HG03280 (cell line): ENCODE measurements around the gene TMEM38A.
"Not testable (repeated sequence)": the region's sequence is repeated elsewhere in the genome, so short reads cannot be mapped to it uniquely, and the experiment has no call there.

Experiments
- ATAC-seq: cut with Tn5 transposase; IDR thresholded peaks from one replicate; pipeline ENCODE4 v1.9.1; 2021; ENCODE audit warnings: mild to moderate bottlenecking, moderate library complexity; ENCODE audit not compliant: unreplicated experiment

The TMEM38A gene

DNA sequence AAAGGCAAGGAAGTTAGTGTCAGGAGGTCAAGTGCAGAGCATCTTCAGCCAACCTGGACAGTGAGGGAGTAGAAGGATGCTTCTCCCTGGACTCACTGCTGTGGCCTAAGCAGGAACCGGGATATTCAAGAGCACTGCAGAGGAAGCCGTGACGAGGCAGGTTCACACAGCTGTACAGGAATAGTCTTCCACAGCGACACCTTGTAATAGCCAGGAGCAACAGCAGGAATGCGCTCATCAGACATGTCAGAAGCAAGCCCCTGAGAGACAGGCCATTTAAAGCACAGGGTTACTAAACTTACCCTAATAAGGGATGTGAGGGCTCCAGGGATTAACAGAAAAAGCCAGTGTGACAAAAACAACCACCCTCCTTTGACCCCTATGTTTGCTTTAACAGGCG is 29.5 kb upstream of the TMEM38A start:
- ATAC-seq = no peak

DNA sequence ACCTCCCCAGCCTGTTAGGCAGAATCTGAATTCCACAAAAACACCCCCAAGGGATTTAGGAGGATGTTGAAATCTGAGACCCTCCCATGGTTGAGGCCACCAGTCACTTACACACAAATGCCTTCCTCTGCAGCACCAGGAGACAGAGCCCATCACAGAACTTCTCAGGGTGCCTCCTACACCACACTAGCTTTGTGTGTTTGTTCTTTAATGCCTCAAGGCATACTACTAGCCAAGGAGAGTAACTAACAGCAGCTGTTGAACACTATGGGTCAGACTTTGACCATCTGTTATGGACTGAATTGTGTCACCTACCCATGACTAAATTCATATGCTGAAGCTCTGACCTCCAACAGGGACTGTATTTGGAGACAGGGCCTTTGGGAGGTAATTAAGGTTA is 23.4 kb upstream of the TMEM38A start:
- no peak for ATAC-seq

DNA sequence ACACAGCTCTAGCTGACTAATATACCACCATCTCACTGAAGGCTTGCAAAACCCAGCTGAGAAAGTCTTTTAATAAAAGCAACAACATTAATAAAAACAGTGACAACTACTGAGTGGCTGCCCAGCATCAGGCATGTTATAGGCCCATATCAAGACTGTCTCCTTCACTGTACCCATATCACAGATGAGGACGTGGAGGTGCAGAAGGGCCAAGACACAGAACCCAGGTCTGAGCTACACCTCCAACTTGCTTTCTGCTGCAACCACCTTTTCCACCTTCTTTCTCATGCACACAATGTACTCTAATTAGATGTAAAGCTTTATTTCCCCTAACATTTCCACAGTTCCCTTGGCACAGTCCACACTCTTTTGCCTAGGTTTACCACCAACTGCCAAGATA is 22.3 kb upstream of the TMEM38A start:
- ATAC-seq = no peak

DNA sequence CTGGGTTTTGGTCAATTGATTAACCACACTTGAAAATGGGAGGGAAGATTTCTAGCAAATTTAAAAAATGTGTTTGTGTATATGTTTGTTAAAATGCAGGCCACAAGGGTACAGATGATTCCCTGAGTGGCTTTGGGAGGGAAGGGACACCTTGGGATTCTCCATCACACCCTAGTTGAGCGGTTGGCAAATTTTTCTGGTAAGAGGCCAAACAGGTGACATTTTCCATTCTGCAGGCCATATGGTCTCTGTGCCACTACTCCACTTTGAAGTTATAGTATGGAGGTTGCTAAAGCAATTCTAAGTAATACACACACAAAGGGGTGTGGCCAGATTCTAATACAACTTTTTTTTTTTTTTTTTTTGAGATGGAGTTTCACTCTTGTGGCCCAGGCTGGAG is 20.0 kb upstream of the TMEM38A start:
- ATAC-seq = no peak

DNA sequence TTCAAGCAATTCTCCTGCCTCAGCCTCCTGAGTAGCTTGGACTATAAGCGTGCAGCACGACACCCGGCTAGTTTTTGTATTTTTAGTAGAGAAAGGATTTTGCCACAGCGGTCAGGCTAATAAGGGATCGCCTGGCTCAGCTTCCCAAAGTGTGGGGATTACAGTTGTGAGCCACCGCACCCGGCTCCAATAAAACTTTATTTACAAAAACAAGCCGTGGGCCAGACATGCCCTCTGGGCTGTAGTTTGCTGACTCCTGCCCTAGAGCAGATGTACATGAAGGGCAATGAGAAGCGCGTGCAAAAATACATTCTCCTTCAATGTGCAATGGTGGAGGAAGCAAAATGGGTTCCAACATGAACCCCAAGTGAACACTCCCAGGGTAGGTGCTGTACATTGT is 19.2 kb upstream of the TMEM38A start:
- ATAC-seq = no peak

DNA sequence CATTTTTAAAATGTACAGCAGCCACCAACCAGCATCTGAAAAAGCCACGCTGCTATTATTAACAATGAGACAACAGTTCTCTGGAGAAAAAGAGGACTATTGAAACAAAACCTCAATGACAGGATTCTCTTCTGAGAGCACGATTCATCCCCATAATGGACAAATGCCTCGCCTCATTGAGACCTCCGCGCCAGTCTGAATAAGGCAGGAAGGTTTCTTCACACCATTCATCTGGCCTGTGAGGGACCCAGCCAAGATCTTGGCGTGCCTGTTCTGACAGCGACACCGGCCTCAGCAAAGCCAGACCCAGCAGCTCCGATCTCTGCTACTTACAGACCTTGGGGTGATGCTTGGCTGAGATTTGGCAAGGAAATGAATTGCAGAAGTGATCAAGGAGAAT is 15.8 kb upstream of the TMEM38A start:
- ATAC-seq = no peak

DNA sequence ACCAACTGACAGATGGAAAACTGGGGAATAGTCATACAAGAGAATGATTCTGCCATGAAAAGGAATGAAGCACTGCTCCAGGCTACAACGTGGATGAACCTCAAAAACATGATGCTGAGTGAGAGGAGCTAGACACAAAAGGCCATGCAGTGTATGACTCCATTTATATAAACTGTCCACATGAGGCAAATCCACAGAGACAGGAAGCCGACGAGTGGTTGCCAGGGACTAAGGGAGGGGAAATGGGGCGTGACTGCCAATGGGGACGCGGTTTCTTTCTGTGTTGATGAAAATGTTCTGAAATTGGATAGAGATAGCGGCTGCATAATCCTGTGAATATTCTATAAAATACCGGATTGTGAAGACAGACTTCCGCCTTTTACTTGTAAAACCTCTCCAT is 11.2 kb upstream of the TMEM38A start:
- ATAC-seq = no peak

DNA sequence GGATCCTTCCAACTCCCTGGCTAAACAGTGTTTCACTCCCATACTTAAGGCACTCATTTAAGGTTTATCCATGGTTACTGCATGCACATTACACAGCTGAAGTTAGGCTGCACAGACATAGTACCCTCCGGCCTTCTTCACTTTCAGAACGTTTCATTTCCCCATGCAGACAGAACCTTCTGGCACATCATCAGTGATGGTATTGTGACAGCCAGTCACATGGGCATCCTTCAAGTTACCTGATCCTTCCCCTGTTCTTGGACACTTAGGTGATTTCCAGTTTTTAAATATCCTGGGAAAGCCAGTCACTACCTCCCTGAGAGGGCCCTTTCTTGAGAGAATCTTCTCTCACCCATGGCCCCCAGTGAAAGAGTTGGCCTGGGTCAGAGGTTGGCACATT is 10.1 kb upstream of the TMEM38A start:
- no peak for ATAC-seq

DNA sequence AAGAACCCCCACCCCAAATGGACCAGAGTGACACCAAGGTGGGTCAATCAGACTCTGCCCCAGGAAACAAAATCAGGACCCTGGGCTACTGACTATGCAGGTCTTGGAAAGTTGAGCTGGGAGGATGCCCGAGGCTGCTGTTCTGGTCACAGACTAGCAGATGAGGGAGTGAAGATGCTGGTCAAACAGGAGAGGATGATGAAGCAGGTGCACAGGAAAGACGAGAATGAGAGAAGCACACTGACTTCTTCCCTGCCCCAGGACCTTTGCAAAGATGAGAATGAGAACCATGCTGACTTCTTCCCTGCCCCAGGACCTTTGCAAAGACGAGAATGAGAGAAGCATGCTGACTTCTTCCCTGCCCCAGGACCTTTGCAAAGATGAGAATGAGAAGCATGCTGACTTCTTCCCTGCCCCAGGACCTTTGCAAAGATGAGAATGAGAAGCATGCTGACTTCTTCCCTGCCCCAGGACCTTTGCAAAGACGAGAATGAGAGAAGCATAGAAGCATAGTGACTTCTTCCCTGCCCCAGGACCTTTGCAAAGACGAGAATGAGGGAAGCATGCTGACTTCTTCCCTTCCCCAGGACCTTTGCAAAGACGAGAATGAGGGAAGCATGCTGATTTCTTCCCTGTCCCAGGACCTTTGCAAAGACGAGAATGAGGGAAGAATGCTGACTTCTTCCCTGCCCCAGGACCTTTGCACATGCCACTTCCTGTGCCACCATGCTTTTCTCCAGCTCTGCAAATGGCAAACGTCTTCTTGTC is 9.3 kb upstream of the TMEM38A start:
- ATAC-seq = not testable (repeated sequence)

DNA sequence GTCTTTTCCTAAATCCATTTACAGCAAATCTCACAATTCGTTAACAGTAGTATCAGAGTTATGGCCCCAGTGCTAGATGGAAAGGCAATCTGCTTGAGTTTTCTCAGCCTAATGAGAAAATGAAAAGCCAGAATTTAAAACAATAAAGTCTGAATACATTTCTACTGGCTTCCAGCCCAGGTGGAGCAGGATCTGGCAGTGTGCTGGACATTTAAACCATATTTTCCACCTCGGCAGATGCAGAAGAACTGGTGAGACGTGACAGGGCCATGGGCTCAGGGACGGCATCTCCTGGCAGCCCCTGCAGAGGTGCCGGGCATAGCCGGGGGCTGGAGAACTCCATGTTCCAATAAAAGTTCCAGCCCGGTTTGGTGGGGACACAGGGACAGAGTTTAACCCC is 8.1 kb upstream of the TMEM38A start:
- ATAC-seq = no peak

DNA sequence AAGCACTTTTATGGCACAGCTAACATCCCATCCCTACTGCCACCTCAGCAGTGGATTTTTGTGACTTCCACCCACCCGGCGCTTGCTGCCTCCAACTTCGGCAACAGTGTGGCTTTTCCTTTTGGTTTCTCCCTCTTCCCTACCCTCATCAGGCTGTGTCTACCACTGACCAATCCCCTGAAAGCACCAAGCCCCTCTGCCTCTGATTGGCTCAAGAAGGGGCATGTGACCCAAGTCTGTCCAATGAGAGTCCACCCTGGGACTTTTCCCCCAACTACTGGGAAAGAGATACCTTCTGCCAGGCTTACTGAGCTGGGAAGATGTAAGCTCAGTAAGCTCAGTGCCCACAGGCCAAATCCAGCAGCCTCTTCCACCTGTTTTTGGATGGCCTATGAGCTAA is 6.8 kb upstream of the TMEM38A start:
- ATAC-seq = no peak

DNA sequence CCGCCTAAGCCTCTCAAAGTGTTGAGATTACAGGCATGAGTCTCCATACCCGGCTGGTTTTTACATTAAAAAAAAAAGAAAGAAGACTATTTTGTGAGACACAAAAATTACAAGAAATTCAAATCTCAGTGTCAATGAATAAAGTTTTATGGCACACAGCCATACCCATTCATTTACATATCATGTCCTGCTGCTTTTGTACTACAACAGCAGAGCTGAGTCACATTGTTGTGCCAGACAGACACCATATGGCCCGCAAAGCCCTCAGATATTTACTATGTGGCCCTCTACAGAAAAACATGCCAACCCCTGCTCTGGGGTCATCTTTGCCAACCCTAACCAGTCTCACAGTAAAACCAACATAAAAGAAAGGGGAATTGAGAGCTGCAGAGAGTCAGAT is 6.3 kb upstream of the TMEM38A start:
- ATAC-seq = no peak

DNA sequence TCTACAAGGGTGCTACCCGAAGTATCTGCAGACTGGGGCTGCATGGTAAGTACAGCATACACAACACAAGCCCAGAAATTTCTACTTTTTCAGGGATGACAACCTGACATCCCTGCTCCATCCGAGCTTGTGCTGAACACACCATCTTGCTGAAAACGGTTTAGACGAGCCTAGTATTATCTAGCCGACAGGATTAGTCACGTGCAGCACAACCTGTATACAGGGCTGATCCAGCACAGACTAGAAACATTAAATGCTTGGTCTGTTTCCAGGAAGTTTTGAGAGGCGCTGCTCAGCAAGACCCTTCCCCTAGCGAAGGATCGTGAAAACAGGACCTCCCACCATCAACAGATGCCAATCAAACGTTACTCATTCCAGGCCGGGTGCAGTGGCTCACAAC is 5.2 kb upstream of the TMEM38A start:
- ATAC-seq = no peak

DNA sequence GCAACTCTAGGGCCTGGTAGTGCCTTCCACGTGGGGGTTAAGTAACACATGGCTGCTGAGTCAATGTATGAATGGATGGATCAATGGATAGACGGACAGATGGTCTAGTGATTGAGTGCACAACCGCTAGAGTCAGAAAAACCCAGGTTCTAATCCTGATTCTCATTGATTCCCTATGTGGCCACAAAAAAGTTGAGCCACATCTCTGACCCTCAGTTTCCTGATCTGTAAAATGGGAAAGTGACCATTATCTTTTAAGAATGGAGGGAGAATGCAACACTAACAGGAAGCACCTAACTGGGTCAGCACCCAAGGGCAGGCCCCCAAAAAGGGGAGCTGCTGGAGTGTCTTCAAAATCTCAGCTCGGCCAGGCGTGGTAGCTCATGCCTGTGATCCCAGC is 3.6 kb upstream of the TMEM38A start:
- no peak for ATAC-seq

DNA sequence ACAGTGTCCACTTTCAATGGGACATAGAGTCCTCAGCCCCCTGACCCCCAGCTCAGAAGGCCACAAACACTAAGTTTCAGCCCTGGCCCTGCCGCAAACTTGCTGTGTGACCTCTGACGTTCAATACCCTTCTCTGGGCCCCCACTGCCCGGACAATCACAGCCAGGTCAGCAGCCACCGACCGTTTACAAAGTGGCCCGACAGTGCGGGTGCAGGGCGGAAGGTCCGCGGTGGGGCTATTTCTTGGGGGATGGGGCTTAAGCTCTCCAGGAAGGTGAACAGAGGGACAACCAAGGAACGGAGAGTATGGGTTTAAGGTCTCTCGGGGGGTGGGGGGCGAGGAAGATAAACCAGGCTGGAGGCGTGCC is 1.5 kb upstream of the TMEM38A start:
- no peak for ATAC-seq

DNA sequence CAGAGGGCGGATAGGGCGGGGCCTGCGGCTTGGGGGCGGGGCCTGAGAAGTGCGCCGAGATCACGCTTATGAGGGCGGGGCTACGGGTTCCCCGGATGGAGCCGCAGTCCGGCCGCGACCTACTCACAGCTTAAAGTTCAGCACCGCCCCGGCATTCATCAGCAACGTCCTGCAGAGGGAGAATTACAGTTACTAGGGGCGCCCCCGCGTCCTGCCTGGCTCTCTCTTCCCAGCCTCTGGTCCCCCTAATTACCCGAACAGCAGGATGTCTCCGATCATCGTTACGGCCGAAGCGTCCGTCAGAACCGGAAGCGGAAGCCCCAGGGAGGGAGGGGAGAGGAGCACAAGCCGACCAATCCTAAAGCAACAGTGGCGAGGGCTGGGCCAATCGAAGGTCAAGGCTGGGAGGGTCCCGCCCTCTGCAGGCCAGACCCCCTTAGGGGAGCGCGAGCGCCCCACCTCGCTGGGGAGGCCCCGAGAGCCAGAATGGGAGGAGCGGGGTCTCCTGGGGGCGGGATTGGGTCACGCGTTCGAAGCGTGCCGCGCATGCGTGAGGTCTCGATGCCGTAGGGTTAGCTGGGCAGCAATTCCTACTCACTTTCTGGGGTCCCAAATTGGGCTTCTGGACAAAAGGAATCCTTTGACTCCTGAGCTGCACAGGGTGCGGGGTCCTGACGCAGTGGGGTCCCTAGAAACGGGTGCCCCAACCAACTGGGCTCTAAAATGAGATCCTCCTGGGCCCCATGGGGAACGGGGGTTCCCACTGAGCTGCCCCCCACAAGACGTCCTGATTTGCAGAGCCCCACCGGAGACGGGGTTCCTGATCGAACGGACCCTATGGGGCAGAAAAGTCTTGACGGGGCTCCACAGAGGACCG is 869 bp upstream of the TMEM38A start, which contains the start of gene SMIM7:
SMIM7 (minus strand) TSS at position 313 of the 877 bp plus-strand sequence; CDS start at position 279, 34 bp downstream.
- ATAC-seq = peak; percentile 87

DNA sequence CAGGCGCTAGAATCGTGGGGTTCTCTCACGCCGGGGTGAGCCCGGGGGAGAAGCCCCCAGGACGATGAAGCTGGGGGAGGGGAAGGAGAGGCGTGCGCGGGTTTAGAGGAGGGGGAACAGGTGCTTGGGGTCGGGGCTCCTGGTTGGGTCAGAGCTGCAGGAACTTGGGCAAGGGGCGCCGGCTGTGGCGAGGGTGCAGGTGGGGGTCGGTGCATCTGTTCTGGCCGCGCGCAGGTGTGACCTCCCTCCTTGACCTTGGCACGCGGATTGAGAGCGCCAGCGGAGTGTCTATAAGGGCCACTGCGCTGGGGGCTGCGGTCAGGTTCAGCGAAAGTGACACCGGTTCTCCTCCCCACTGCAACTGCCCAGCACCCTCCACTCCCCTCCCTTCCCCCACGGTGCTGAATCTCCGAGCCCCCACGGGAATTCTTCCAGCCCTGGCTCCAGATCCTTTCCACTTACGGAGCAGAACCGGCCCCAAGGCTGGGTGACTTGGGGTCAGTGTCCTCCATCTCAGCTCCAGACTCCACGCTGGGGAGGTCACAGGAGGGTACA is 618 bp downstream of the TMEM38A start:
- no peak for ATAC-seq

DNA sequence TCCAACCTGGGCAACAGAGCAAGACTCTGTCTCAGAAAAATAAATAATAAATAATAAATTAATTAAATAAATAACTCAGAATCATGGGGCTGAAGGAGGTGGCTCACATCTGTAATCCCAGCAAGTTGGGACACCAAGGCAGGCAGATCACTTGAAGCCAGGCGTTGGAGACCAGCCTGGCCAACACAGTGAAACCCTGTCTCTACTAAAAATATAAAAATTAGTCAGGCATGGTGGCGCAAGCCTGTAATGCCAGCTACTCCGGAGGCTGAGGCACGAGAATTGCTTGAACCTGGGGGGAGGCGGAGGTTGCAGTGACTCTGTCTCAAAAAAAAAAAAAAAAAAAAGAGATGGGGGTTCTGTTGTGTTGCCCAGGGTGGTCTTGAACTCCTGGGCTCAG is 7.2 kb downstream of the TMEM38A start:
- no peak for ATAC-seq

DNA sequence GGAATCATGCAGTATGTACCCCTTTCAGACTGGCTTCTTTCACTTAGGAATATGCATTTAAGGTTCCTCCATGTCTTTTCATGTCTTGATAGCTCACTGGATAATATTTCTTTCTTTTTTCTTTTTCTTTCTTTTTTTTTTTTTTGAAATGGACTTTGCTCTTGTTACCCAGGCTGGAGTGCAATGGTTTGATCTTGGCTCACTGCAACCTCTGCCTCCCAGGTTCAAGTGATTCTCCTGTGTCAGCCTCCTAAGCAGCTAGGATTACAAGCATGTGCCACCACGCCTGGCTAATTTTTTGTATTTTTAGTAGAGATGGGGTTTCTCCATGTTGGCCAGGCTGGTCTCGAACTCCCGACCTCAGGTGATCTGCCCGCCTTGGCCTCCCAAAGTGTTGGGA is 7.8 kb downstream of the TMEM38A start:
- ATAC-seq = not testable (repeated sequence)

DNA sequence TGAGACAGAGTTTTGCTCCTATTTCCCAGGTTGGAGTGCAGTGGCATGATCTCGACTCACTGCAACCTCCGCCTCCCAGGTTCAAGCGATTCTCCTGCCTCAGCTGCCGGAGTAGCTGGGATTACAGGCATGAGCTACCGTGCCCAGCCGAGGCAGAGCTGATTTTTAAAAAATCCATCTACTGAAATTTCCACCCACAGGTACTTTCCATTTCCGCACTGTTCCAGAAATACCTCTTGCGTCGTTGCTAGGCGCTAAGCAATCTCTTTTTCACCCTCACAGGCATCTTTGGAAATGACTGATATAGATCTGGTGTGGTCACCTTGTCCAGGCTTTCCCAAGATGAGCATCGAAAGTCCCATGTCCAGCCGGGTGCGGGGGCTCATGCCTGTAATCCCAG is 9.4 kb downstream of the TMEM38A start:
- no peak for ATAC-seq

DNA sequence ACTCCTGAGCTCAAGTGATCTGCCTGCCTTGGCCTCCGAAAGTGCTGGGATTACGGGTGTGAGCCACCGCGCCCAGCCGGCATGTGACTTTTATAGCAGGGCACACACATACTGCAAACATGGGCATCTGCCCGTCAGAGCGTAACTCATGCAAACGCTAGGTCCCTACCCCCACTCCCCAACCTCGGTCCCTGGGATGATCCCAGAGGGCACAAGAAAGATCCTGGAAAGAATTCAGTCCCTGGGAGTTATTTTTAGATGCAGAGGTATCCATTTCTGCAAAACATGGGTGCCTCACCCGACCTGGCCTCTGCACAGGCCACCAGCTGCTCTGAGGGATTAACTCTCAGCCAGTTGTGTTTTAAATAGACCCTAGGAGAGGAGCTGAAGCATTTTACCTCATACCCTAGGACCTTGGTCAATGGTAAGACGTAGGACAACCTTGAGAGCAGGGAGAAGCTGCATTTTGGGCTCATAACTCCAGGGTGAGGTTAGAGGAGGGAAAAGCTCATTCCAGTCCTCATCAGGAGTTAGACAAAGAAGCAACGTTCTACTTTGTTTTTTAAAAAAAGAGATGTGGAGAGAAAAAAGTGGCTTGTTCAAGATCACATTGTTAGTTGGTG is 10.8 kb downstream of the TMEM38A start:
- no peak for ATAC-seq
